Measurements from ENCODE around the gene GIMAP7.

The GIMAP7 gene

GRCh38 chr7:150569245-150569955, 54.7 kb downstream of the GIMAP7 start:
- DNase-seq (ENCODE audit: low read depth in 1 of 2, low spot score in 1 of 2): no peak
